ENCODE data around the gene UBR4.

GRCh38 chr1:19070197-19070651 lies 139.8 kb downstream of the UBR4 start:
- TF ChIP-seq POLR2A (IDR thresholded peaks at IDR 0.05; ENCODE audit: low read length) (no peak), GATA1 (IDR thresholded peaks at IDR 0.05; ENCODE audit: low read depth, low read length) (no peak)
